Brain microvascular endothelial cell (primary cell): ENCODE measurements around the gene RTN4RL1.

Experiments
- DNase-seq: peaks from one replicate; pipeline ENCODE4 v3.0.0-alpha.2; 2020
- H3K27ac ChIP-seq: fragments of 250-450 bp; sonication (Bioruptor Pico); 2 replicates; pipeline ENCODE4 v1.5.1; 2020; ENCODE audit warnings: mild to moderate bottlenecking, moderate library complexity
- H3K27me3 ChIP-seq: fragments of 250-450 bp; sonication (Bioruptor Pico); replicated peaks from 2 replicates; pipeline ENCODE4 v1.5.1; 2020; ENCODE audit warnings: mild to moderate bottlenecking
- H3K36me3 ChIP-seq: fragments of 250-450 bp; sonication (Bioruptor Pico); replicated peaks from 2 replicates; pipeline ENCODE4 v1.5.1; 2020; ENCODE audit warnings: mild to moderate bottlenecking
- H3K4me3 ChIP-seq: 2 replicates; pipeline ENCODE4 v1.5.1; 2011; ENCODE audit warnings: low read depth, mild to moderate bottlenecking, control low read depth, low read length, moderate library complexity
- CTCF ChIP-seq: IDR thresholded peaks from 2 replicates; pipeline ENCODE4 v1.5.1; 2011; ENCODE audit warnings: low read depth, mild to moderate bottlenecking, moderate library complexity, low read length, control low read depth, inconsistent platforms; ENCODE audit errors: missing control alignments
- in situ Hi-C: cut with HindIII; loops from 2 replicates; pipeline ENCODE4 v1.10.0; 2017; ENCODE audit warnings: low sequenced_read_pairs, low pct_ligation_motif_present

The RTN4RL1 gene

GRCh38 chr17:1958134-1958881 lies 66.8 kb downstream of the RTN4RL1 start:
- Histone ChIP-seq H3K4me3 (no peak overlapping the region), H3K27ac (no peak overlapping the region), H3K36me3 (no peaks in the 10 kb centered on the region), H3K27me3 (no peaks in the 10 kb centered on the region)
- no peak for DNase-seq
- in situ Hi-C loops, result no loop called here
- TF ChIP-seq CTCF, result no peak

GRCh38 chr17:1957037-1957436 lies 68.1 kb downstream of the RTN4RL1 start:
- H3K27ac ChIP-seq, result no peak overlapping the region
- DNase-seq, result no peak
- no peaks in the 10 kb centered on the region for H3K27me3 ChIP-seq
- TF ChIP-seq CTCF, result no peak
- no peaks in the 10 kb centered on the region for H3K36me3 ChIP-seq
- in situ Hi-C loops, result no loop called here
- H3K4me3 ChIP-seq, result no peak overlapping the region

- no peaks in the 10 kb centered on the region for H3K27me3 ChIP-seq
- no peak overlapping the region for H3K4me3 ChIP-seq
- DNase-seq, result no peak
- in situ Hi-C loops, result no loop called here
- no peak for TF ChIP-seq CTCF
- no peak overlapping the region for H3K27ac ChIP-seq
- no peaks in the 10 kb centered on the region for H3K36me3 ChIP-seq
Observed at GRCh38 chr17:1956134-1956533, 69.0 kb downstream of the RTN4RL1 start.

- Histone ChIP-seq H3K36me3 (no peaks in the 10 kb centered on the region), H3K27ac (no peak overlapping the region), H3K4me3 (no peak overlapping the region), H3K27me3 (no peaks in the 10 kb centered on the region)
- in situ Hi-C loops, result no loop called here
- no peak for TF ChIP-seq CTCF
- no peak for DNase-seq
Observed at GRCh38 chr17:1953831-1954230, 71.3 kb downstream of the RTN4RL1 start.

- no peaks in the 10 kb centered on the region for H3K36me3 ChIP-seq
- DNase-seq, result no peak
- TF ChIP-seq CTCF, result no peak
- no peaks in the 10 kb centered on the region for H3K27me3 ChIP-seq
- in situ Hi-C loops, result no loop called here
- no peak overlapping the region for H3K27ac ChIP-seq
- H3K4me3 ChIP-seq, result no peak overlapping the region
Observed at GRCh38 chr17:1951920-1952319, 73.2 kb downstream of the RTN4RL1 start.

GRCh38 chr17:1949754-1950153 lies 75.4 kb downstream of the RTN4RL1 start:
- TF ChIP-seq CTCF, result no peak
- Histone ChIP-seq H3K27ac (no peak overlapping the region), H3K36me3 (no peaks in the 10 kb centered on the region), H3K27me3 (no peaks in the 10 kb centered on the region), H3K4me3 (no peak overlapping the region)
- in situ Hi-C loops, result no loop called here
- no peak for DNase-seq
